Stimulated activated CD8-positive, alpha-beta memory T cell treated with anti-CD3 and anti-CD28 coated beads, Interleukin-4, amount 100 ng/mL, for 1 hour (primary cell): ENCODE measurements around the gene MRPS33.
"Not testable (repeated sequence)": the region's sequence is repeated elsewhere in the genome, so short reads cannot be mapped to it uniquely, and the experiment has no call there.

Experiments used
- DNase-seq, 2 donors: peaks; one replicate each; pipeline ENCODE4 v3.0.0-alpha.2; 2020; ENCODE audit warnings: low read depth in 2 of 2, low spot score in 1 of 2

The MRPS33 gene

GRCh38 chr7:141014524-141015395 is at the start of gene MRPS33:
MRPS33 (minus strand) TSS chr7:141014952; CDS start chr7:141010633, 4,319 bp downstream.
- peak; percentile 81 to 91 for DNase-seq

- DNase-seq, result no peak
These were observed 43.0 kb upstream of the MRPS33 start for GRCh38 chr7:141057788-141058187.

- no peak for DNase-seq
These were observed 40.4 kb upstream of the MRPS33 start for GRCh38 chr7:141055146-141055545.

- peak in 1 of 2 donors; percentile 23 for DNase-seq
These were observed 38.9 kb upstream of the MRPS33 start for GRCh38 chr7:141053626-141054025.

- no peak for DNase-seq
These were observed 31.3 kb upstream of the MRPS33 start for GRCh38 chr7:141045842-141046620.

GRCh38 chr7:141045126-141045841 is 30.5 kb upstream of the MRPS33 start:
- DNase-seq, result no peak

- DNase-seq, result no peak
These were observed 28.9 kb upstream of the MRPS33 start for GRCh38 chr7:141043616-141044015.

GRCh38 chr7:141042222-141043193 is 27.8 kb upstream of the MRPS33 start:
- no peak for DNase-seq

- no peak for DNase-seq
These were observed 24.6 kb upstream of the MRPS33 start for GRCh38 chr7:141039376-141039775.

GRCh38 chr7:141038100-141038499 is 23.3 kb upstream of the MRPS33 start:
- not testable (repeated sequence) for DNase-seq

- not testable (repeated sequence) for DNase-seq
These were observed 18.0 kb upstream of the MRPS33 start for GRCh38 chr7:141032539-141033323.

GRCh38 chr7:141028767-141029166 is 14.0 kb upstream of the MRPS33 start:
- no peak for DNase-seq

GRCh38 chr7:141027043-141027442 is 12.3 kb upstream of the MRPS33 start:
- DNase-seq, result no peak

GRCh38 chr7:141024668-141025067 is 9.9 kb upstream of the MRPS33 start:
- no peak for DNase-seq

GRCh38 chr7:141023295-141023694 is 8.5 kb upstream of the MRPS33 start:
- DNase-seq, result no peak

GRCh38 chr7:141017555-141017954 is 2.8 kb upstream of the MRPS33 start:
- DNase-seq, result no peak

- DNase-seq, result no peak
These were observed 1.6 kb upstream of the MRPS33 start for GRCh38 chr7:141016349-141016748.

- DNase-seq, result no peak
These were observed 628 bp downstream of the MRPS33 start for GRCh38 chr7:141014125-141014523.

GRCh38 chr7:141013345-141013715 is 1.4 kb downstream of the MRPS33 start:
- DNase-seq, result no peak
